ENCODE results near the gene PRKD1. TPM values are rescaled to one million over a fixed set of nuclear protein-coding genes. Genes with fewer than 3 reads are reported as not detected.
"Not testable (repeated sequence)": the region's sequence is repeated elsewhere in the genome, so short reads cannot be mapped to it uniquely, and the experiment has no call there.

The PRKD1 gene
- polyA plus RNA-seq, 3 donors from 2014 or later: not detected

DNA sequence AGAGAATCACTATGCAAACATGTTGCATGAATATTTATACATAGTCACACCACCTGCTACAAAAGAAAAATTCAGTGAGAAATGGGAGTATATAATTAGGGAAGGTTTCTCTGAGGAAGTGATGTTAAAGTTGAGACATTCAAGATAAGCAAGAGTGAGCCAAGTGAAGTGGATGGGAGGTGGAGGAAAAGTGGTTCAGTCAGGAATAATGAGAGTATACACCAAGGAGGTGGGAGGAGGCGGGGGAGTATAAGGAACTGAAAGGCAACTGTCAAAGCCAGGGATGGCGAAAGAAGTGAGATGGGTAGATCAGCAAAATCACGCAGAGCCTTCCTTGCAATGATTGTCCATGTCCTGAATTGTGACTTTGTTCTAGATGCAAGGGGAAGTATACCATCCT, 33.7 kb downstream of the PRKD1 start:
- peaks cover 0 to 4% (median 0%) of the 10 kb centered on the region in 3 donors for H3K36me3 Mint-ChIP-seq
- H3K4me3 Mint-ChIP-seq: no peak overlapping the region
- peaks cover 7 to 36% (median 13%) of the 10 kb centered on the region in 6 donors for H3K9me3 Mint-ChIP-seq
- no peak overlapping the region for H3K27ac Mint-ChIP-seq
- H3K27me3 Mint-ChIP-seq (ENCODE audit: low read depth in 3 of 3): peaks cover 0 to 3% (median 0%) of the 10 kb centered on the region in 3 donors
- no peak for DNase-seq
- no peaks in the 10 kb centered on the region for H3K4me1 Mint-ChIP-seq

DNA sequence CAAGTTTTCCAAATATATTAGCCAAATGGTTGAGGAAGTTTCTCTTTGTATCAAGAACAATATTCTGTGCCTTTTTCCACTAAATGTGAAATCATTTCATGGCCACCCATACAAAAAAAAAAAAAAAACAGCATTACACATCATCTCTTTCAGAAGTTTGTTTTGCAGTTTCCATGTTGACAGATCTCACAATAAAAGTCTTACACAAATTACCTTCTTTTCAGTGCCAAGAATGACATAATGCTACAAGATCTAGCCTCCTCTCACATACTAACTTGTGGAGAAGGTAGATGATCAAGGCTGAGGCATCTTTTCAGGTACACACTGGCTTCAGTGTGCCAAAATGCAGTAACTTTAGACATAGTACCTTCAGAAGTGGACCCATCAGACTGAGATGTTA, 35.3 kb downstream of the PRKD1 start:
- peaks cover 8 to 36% (median 16%) of the 10 kb centered on the region in 6 donors for H3K9me3 Mint-ChIP-seq
- peaks cover 0 to 4% (median 0%) of the 10 kb centered on the region in 3 donors for H3K36me3 Mint-ChIP-seq
- DNase-seq: no peak
- no peaks in the 10 kb centered on the region for H3K4me1 Mint-ChIP-seq
- no peak overlapping the region for H3K27ac Mint-ChIP-seq
- no peak overlapping the region for H3K4me3 Mint-ChIP-seq
- H3K27me3 Mint-ChIP-seq (ENCODE audit: low read depth in 3 of 3): peaks cover 0 to 3% (median 0%) of the 10 kb centered on the region in 3 donors

DNA sequence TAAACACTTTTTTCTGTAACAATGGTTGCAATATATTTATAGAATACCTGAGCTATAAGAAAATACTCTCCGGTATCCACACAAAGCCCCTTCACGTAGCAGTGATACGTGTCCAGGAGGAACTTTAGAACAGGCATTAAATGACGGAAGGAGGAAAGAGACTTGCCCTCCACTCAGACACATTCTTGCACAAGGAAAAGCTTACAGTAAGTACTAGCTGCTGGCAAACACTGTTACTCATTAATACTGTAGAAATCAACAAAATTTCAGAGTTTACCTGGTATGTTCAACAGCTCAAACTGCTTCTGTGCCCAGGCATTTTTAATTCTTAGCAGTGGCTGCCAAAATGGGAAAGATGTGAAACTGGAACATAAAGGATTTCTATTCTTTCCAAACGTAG, 41.7 kb downstream of the PRKD1 start:
- H3K4me1 Mint-ChIP-seq: no peaks in the 10 kb centered on the region
- no peak overlapping the region for H3K4me3 Mint-ChIP-seq
- peaks cover 0 to 4% (median 0%) of the 10 kb centered on the region in 3 donors for H3K36me3 Mint-ChIP-seq
- H3K27ac Mint-ChIP-seq: no peak overlapping the region
- no peak for DNase-seq
- peaks cover 0 to 3% (median 0%) of the 10 kb centered on the region in 3 donors for H3K27me3 Mint-ChIP-seq (ENCODE audit: low read depth in 3 of 3)
- peaks cover 12 to 37% (median 23%) of the 10 kb centered on the region in 6 donors for H3K9me3 Mint-ChIP-seq

DNA sequence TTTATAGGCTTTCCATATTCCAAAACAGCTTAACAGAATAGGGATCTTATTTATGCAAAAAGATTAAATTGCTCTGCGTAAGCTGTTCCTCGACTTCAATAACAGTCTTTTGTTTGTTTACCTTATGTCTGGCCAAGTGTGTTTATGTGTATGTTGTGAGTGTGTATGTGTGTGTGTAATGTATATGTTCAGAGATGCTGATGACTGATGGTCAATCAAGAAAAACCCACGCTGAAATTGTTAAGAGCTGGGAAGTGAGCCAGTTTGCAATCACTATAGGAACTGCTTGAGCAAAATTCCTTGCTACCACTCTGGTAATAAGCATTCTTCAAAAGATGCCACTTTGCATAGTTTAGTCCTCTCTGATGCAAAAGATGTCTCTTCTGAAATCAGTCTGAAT, 59.6 kb downstream of the PRKD1 start:
- DNase-seq: no peak
- Mint-ChIP-seq H3K4me1 (no peaks in the 10 kb centered on the region), H3K27ac (no peak overlapping the region), H3K27me3 (ENCODE audit: low read depth in 3 of 3) (peaks cover 0 to 1% (median 0%) of the 10 kb centered on the region in 3 donors), H3K4me3 (no peak overlapping the region), H3K36me3 (peaks cover 0 to 4% (median 0%) of the 10 kb centered on the region in 3 donors), H3K9me3 (peaks cover 1 to 28% (median 8%) of the 10 kb centered on the region in 6 donors)

DNA sequence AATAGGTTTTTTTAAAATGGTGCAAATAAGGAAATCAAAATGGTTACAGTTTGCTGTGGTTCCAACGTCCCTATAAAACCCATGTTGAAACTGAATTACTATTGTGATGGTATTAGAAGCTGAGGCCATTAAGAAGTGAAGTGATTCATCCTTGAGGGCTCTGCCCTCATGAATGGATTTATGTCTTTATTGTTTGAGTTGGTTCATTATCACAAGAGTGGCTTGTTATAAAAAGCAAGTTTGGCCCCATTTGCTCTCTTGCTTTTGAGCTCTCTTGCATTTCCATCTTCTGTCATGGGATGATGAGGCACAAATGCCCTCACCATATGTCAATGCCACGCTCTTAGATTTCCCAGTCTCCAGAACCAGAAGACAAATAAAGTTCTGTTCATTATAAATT, 62.3 kb downstream of the PRKD1 start:
- peaks cover 0 to 1% (median 0%) of the 10 kb centered on the region in 3 donors for H3K27me3 Mint-ChIP-seq (ENCODE audit: low read depth in 3 of 3)

DNA sequence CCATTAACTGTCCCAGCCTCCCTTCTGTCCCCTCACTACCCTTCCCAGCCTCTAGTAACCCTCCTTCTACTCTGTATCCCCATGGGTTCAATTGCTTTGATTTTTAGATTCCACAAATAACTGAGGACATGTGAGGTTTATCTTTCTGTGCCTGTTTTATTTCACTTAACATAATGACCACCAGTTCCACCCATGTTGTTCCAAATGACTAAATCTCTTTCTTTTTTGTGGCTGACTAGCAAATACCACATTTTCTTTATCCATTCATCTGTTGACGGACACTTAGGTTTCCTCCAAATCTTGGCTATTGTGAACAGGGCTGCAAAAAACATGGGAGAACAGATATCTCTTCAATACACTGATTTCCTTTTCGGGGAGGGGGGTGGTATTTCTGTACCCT, 65.7 kb downstream of the PRKD1 start:
- peaks cover 7 to 46% (median 17%) of the 10 kb centered on the region in 6 donors for H3K9me3 Mint-ChIP-seq
- peaks cover 0 to 1% (median 0%) of the 10 kb centered on the region in 3 donors for H3K27me3 Mint-ChIP-seq (ENCODE audit: low read depth in 3 of 3)
- no peak for DNase-seq
- H3K4me1 Mint-ChIP-seq: no peaks in the 10 kb centered on the region
- no peaks in the 10 kb centered on the region for H3K36me3 Mint-ChIP-seq
- H3K4me3 Mint-ChIP-seq: no peak overlapping the region
- H3K27ac Mint-ChIP-seq: no peak overlapping the region

More for the DNA sequence above, 62.3 kb downstream of the PRKD1 start:
- DNase-seq: no peak
- Mint-ChIP-seq H3K36me3 (no peaks in the 10 kb centered on the region), H3K4me1 (no peaks in the 10 kb centered on the region), H3K4me3 (no peak overlapping the region), H3K9me3 (peaks cover 4 to 37% (median 9%) of the 10 kb centered on the region in 6 donors), H3K27ac (no peak overlapping the region)

DNA sequence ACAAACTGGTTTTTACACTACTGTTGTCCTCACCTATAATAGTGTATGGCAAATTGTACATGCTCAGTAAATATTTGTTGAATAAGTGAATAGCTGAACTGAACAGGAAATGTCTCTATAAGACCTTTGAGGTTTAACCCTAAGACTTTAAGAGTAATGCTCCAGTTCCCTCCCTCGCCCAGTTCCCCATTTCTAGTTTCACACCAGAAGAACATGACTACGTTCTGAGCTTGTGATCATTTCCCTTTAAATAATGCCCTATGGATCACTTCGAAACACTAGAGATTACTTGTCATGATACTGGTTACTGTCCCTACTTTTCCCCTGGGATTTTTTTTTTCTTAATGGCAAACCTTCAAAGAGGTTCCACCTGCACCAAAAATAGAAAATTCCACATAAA, 69.3 kb downstream of the PRKD1 start:
- H3K4me1 Mint-ChIP-seq: no peaks in the 10 kb centered on the region
- peaks cover 22 to 63% (median 28%) of the 10 kb centered on the region in 6 donors for H3K9me3 Mint-ChIP-seq
- H3K4me3 Mint-ChIP-seq: no peak overlapping the region
- no peaks in the 10 kb centered on the region for H3K36me3 Mint-ChIP-seq
- peaks cover 0 to 2% (median 0%) of the 10 kb centered on the region in 3 donors for H3K27me3 Mint-ChIP-seq (ENCODE audit: low read depth in 3 of 3)
- H3K27ac Mint-ChIP-seq: no peak overlapping the region
- DNase-seq: no peak

DNA sequence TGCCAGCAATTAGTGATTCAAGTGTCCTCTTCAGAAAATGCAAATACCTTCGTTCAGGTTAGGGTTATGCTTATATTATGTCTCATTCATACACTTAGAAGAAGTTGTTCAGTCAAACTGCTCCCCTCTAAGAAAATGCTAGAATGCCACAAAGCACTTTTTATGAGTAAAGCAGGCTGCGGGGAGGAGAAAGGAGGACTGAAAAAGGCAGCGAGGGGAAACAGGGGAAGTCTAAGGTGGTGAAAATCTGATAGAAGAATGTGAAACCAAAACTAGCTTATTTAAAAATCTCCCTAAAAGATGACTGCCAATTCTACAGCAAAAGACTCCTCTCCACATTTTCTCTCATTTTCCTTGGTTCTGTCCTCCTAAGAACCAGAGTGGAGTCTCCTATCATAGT, 70.1 kb downstream of the PRKD1 start:
- no peak overlapping the region for H3K4me3 Mint-ChIP-seq
- H3K36me3 Mint-ChIP-seq: no peaks in the 10 kb centered on the region
- H3K27ac Mint-ChIP-seq: no peak overlapping the region
- no peaks in the 10 kb centered on the region for H3K4me1 Mint-ChIP-seq
- H3K27me3 Mint-ChIP-seq (ENCODE audit: low read depth in 3 of 3): peaks cover 0 to 2% (median 0%) of the 10 kb centered on the region in 3 donors
- H3K9me3 Mint-ChIP-seq: peaks cover 25 to 63% (median 31%) of the 10 kb centered on the region in 6 donors
- DNase-seq: no peak

DNA sequence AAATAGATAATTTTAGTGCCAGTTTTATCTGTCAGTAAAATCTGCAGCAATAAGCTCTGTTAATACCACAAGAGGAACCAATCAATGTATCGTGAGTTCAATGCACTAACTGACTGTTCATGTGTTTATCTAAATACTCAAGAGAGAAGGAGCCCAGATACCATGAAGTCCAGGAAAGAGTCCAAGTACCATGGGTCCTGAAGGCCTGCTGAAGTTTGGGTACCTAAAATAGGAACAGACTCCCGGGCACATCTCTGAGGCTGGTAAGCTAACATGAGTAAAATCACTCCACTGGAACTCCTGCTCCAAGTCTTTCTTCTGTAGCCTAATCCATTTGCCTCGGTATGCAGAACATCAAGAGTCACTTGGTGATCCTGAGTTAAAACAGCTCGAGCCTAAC, 71.1 kb downstream of the PRKD1 start:
- no peak for DNase-seq
- H3K4me1 Mint-ChIP-seq: no peaks in the 10 kb centered on the region

DNA sequence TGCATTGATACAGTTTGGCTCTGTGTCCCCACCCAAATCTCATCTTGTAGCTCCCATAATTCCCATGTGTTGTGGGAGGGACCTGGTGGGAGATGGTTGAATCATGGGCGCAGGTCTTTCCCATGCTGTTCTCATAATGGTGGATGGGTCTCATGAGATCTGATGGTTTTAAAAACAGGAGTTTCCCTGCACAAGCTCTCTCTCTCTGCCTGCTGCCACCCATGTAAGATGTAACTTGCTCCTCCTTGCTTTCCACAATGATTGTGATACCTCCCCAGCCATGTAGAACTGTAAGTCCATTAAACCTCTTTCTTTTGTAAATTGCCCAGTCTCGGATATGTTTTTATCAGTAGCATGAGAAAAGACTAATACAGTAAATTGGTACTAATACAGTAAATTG, 74.0 kb downstream of the PRKD1 start:
- H3K9me3 Mint-ChIP-seq: peaks cover 31 to 79% (median 49%) of the 10 kb centered on the region in 6 donors
- H3K36me3 Mint-ChIP-seq; H3K27me3 Mint-ChIP-seq (ENCODE audit: low read depth in 3 of 3); DNase-seq; H3K4me3 Mint-ChIP-seq; H3K27ac Mint-ChIP-seq; H3K4me1 Mint-ChIP-seq: not testable (repeated sequence)

More for the DNA sequence above, 71.1 kb downstream of the PRKD1 start:
- peaks cover 0 to 3% (median 0%) of the 10 kb centered on the region in 3 donors for H3K36me3 Mint-ChIP-seq
- peaks cover 0 to 2% (median 0%) of the 10 kb centered on the region in 3 donors for H3K27me3 Mint-ChIP-seq (ENCODE audit: low read depth in 3 of 3)
- no peak overlapping the region for H3K4me3 Mint-ChIP-seq
- H3K27ac Mint-ChIP-seq: no peak overlapping the region
- peaks cover 23 to 65% (median 30%) of the 10 kb centered on the region in 6 donors for H3K9me3 Mint-ChIP-seq

DNA sequence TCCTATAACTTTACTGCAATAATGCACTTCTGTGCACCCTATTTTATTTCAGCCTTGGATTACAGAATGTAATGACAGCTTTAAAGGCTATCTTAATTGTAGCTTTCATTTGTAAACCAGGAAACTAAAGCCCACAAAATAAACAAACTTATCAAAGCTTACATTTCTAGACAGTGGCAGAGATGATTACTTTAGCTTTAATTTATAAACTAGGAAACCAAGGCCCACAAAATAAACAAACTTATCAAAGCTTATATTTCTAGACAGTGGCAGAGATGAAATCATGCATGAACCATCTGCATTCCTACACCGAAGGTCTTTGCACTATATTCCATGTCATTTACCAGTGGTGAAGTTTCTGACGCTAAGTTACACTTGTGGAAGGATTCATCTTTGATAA, 74.4 kb downstream of the PRKD1 start:
- Mint-ChIP-seq H3K4me1 (no peaks in the 10 kb centered on the region), H3K27me3 (ENCODE audit: low read depth in 3 of 3) (peaks cover 0 to 4% (median 0%) of the 10 kb centered on the region in 3 donors), H3K9me3 (peaks cover 31 to 79% (median 48%) of the 10 kb centered on the region in 6 donors), H3K4me3 (no peak overlapping the region), H3K27ac (no peak overlapping the region), H3K36me3 (peaks cover 0 to 6% (median 0%) of the 10 kb centered on the region in 3 donors)
- no peak for DNase-seq

DNA sequence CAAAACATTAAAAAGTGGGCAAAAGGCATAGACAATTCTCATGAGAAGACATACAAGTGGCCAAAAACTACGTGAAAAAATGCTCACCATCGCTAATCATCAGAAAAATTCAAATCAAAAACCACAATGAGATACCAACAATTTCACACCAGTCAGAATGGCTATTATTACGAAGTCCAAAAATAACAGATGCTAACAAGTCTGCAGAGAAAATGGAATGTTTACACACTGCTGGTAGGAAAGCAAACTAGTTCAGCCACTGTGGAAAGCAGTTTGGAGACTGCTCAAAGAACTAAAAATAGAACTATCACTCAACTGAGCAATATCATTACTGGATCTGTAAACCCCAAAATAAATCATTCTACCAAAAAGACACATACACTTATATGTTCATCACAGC, 76.2 kb downstream of the PRKD1 start:
- no peak overlapping the region for H3K4me3 Mint-ChIP-seq
- no peaks in the 10 kb centered on the region for H3K4me1 Mint-ChIP-seq
- H3K27me3 Mint-ChIP-seq (ENCODE audit: low read depth in 3 of 3): peaks cover 0 to 4% (median under 1%) of the 10 kb centered on the region in 3 donors
- peaks cover 28 to 82% (median 49%) of the 10 kb centered on the region in 6 donors for H3K9me3 Mint-ChIP-seq
- DNase-seq: no peak
- no peak overlapping the region for H3K27ac Mint-ChIP-seq
- peaks cover 0 to 6% (median 0%) of the 10 kb centered on the region in 3 donors for H3K36me3 Mint-ChIP-seq

DNA sequence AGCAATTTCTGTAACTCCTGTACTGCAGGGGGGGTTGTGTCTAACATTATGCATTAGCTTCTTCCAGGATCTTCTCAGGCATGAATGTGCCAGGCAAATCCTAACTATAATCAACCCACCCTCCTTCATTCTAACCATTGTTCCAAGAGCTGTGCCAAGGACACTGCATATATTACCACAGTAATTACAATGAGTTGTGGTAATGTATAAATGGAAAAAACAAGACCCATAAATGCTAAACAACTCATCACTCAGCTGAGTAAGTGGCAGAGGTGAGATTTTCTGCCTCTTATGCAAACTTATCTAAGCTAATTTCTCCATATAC, 80.6 kb downstream of the PRKD1 start:
- no peak for DNase-seq
- no peaks in the 10 kb centered on the region for H3K4me1 Mint-ChIP-seq
- H3K36me3 Mint-ChIP-seq: peaks cover 0 to 4% (median 0%) of the 10 kb centered on the region in 3 donors
- H3K4me3 Mint-ChIP-seq: no peak overlapping the region
- peaks cover 0 to 2% (median 2%) of the 10 kb centered on the region in 3 donors for H3K27me3 Mint-ChIP-seq (ENCODE audit: low read depth in 3 of 3)
- H3K9me3 Mint-ChIP-seq: peaks cover 9 to 66% (median 38%) of the 10 kb centered on the region in 6 donors
- no peak overlapping the region for H3K27ac Mint-ChIP-seq

DNA sequence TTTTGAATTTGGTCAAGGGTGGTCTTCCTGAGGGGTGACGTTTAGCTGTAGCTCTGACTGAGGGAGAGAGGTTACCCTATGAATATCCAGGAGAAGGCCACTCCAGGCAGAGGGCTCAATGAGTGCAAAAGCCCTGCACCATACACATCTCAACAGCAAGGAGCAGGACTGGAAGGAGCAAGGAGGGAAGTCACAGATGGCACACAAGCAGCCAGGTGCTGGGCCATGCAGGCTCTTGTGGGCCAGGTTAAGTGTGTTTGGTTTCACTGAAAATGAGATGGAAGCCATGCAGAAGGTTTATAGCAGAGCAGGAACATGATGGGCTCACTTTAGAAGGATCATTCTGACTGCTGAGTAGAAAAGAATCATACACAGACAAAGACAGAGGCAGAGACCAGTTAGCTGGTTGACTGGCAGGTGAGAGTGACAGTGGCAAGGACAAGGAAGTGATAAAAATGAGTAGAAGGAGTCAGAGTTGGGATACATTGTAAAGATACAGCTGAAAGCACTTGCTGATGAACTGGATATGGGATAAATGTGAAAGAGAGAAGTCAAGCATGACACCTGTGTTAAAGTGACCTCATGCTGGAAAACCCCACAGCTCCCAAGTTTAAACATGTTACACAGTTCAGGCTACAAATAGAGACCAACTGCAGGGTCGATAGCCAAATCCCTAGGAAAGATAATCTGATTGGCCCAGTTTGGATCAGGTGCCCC, 81.2 kb downstream of the PRKD1 start:
- H3K9me3 Mint-ChIP-seq: peaks cover 9 to 63% (median 38%) of the 10 kb centered on the region in 6 donors
- no peak overlapping the region for H3K27ac Mint-ChIP-seq
- H3K4me1 Mint-ChIP-seq: no peaks in the 10 kb centered on the region
- DNase-seq: no peak
- H3K36me3 Mint-ChIP-seq: peaks cover 0 to 4% (median 0%) of the 10 kb centered on the region in 3 donors
- H3K4me3 Mint-ChIP-seq: no peak overlapping the region
- peaks cover 0 to 2% (median 2%) of the 10 kb centered on the region in 3 donors for H3K27me3 Mint-ChIP-seq (ENCODE audit: low read depth in 3 of 3)

Measured in immature natural killer cell (primary cell).